GM19240 (cell line): ENCODE results near the gene NMUR2.

Experiments
- DNase-seq: peaks from one replicate; pipeline ENCODE4 v3.0.0; 2011; ENCODE audit warnings: low spot score; ENCODE audit not compliant: insufficient read length

The NMUR2 gene, protein sequence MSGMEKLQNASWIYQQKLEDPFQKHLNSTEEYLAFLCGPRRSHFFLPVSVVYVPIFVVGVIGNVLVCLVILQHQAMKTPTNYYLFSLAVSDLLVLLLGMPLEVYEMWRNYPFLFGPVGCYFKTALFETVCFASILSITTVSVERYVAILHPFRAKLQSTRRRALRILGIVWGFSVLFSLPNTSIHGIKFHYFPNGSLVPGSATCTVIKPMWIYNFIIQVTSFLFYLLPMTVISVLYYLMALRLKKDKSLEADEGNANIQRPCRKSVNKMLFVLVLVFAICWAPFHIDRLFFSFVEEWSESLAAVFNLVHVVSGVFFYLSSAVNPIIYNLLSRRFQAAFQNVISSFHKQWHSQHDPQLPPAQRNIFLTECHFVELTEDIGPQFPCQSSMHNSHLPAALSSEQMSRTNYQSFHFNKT

DNA sequence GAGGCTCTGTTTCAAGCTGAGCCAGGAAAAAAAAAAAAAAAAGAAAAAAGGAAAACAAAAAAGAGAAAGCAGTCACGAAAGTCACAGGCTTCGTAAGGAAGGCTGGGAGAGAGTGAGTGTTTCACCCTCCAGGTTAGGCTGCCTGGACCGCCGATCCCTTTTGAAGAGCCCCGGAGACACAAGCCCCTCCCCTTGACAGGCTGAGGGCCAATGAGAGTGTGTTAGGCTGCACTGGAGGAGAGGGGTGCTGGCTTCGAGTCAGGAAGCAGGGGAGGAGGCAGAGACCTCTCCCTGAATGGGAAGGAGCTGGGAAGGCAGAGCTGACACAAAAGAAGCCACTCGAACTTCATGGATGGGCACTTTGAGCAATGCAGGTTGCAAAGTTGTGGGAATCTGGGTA, at the start of gene NMUR2:
NMUR2 (minus strand) TSS at position 135 of the 400 bp plus-strand sequence. CDS start 166 bp downstream, outside the sequence.
- DNase-seq: no peak

DNA sequence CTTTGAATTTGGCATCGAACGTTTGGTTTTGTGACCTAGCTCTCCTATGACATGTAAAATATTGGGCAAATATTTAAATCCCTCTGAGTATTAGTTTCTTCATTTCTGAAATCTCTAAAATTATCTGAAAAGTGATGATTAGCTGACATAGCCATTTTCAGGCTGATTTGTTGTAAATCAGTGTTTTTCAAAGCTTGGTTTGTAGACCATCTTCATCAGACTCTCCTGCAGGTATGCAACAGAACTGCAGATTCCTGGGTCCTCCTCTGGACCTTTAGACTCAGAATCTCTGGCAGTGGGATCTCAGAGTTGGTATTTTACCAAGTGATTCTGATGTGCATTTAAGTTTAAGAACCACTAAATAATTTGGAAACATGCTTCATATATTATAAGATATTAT, 38.9 kb upstream of the NMUR2 start:
- no peak for DNase-seq

GRCh38 chr5:152439791-152440190, 34.7 kb upstream of the NMUR2 start:
- DNase-seq: no peak

- no peak for DNase-seq
Observed at GRCh38 chr5:152437866-152438265, 32.8 kb upstream of the NMUR2 start.

DNA sequence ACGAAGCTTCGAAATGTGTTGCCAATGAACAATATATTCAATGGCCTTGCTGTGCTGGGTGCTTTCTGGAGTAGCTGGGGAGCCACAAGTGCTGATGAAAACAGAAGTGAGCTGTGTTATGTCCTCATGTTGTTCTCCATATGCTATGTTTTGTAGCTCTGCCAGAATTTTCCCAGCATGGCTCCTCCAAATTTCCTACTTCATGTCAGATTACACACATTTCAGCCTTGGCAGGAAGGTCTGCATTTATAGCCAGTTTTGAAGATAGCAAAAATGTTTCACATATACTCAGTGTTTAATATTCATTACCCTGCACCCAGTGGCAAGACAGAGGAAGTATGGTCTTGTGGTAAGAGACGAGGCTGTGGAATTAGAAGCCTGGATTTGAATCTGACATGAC, 22.6 kb upstream of the NMUR2 start:
- DNase-seq: no peak

- no peak for DNase-seq
Observed at GRCh38 chr5:152425083-152425482, 20.0 kb upstream of the NMUR2 start.

DNA sequence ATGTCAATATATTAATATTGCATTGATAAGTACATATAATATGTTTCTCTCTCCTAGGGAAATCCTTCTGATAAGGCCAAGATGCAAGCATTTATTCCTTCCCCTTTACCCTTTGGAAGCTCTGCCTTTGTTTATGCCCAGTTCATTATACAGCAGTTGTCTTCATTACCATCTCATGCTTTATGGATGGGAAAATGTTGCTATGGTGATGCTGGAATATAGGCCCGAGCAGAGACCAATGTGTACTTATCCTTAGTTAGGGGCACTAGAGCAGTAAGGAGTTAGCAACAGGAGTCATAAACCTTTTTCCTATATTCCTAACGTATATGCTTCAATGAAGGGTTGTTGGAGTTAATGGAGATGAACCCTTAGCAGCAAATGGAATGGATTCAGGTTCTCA, 19.4 kb upstream of the NMUR2 start:
- DNase-seq: no peak

DNA sequence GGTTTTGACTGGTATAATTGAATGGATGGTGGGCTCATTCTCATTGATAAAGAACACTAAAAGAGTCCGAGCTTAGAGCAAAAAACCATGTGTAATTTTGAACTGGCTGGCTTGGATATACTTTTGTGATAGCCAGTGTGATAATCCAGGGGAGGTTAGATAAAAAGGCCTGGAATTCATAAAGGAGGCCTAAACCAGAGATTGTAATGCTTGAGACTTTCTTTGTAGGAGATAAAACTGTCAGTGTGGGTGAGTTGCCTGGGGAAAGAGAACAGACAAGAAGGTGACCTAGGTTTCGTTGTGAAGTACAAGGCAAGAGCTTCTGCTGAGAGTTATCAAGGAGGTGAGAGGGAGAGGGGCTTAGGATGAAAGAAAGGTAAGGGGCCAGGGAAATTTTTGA, 17.0 kb upstream of the NMUR2 start:
- DNase-seq: no peak

DNA sequence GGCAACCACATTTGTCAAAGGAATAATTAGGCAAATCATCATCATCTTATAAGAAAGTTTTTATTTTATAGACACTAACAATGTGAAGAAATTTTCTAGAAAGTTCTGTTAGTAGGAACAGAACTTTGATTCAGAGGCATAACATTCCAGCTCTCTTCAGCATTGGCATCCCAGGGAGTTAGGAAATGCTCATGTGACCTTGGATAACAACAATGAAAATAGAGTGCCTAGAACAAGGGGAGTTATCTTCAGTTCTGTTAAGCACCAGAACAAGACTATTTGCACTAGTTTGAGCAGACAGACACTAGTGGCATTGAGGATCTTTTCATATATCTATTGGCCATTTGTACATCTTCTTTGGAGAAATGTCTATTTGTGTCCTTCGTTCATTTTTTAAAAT, 7.0 kb upstream of the NMUR2 start:
- no peak for DNase-seq

DNA sequence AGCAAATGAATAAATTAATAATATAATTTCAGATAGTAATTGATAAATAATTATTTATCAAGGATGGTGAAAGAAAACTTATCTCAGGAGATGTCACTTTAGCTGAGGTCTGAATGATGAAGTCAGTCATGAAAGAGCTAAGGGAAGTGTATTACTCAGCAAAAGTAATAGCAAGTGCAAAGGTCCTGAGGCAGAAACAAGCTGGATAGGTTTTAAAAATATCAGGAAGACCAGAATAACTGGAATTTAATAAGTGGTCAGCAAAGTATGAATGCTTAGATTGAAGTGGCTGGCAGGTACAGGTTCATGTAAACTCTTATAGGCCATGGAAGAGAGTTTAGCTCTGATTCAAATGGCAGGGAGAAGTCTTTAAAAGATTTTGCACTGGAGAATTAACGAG, 1.0 kb upstream of the NMUR2 start:
- no peak for DNase-seq

GRCh38 chr5:152404494-152404893, 585 bp downstream of the NMUR2 start:
- no peak for DNase-seq

DNA sequence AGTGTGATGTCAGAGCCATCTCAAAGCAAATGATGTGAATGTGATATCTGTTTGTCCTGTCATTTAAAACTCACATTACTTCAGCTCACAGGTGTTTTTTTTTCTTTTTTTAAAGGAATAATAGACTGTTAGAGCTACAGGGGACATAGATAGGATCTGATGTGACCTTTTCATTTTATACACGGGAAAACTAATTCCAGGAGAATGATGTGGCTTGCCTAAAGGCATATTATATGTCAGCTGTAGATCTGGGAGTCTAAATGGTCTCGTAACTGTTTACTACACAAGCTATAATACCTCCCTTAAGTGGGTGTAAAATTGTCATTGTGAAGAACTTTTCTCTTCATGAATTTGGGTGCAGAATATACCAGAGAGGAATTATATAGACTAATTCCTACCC, 2.0 kb downstream of the NMUR2 start:
- no peak for DNase-seq

DNA sequence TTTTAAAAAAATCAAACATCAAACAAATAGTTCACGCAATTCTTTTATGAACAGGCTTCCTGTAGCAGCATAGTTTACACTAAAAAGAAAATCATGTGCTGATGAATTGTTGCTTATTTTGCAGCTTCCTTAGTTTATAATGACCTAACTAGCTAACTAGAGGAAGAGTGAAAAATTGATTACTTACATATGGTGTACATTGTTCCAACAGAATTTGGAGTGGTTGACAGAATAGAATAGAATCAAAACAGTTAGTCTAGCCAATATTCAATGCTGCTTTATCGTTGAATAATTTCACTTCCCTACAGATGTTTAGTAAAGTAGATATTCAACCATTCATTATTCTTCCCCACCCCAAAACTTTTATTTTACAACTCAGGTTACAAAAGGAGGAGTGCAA, 4.2 kb downstream of the NMUR2 start:
- DNase-seq: no peak

GRCh38 chr5:152397581-152397980, 7.5 kb downstream of the NMUR2 start:
- DNase-seq: peak; percentile 4

DNA sequence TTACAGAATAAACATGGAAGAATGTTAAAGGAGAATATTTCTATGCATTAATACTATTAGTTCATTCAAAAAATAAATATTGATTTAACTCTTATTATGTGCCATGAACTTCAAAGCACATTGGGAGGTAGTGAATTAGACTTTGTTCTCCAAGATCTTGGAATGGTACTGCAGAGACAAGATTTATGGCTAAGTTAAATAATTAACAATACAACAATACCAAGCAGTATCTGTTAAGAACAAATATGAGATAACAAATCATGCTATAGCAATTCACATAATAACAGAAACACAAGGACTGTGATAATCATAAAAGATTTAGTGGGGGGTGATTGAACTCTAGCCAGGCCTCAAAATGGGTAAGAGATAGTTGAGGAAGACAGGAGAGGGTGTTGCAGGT, 11.6 kb downstream of the NMUR2 start:
- no peak for DNase-seq

DNA sequence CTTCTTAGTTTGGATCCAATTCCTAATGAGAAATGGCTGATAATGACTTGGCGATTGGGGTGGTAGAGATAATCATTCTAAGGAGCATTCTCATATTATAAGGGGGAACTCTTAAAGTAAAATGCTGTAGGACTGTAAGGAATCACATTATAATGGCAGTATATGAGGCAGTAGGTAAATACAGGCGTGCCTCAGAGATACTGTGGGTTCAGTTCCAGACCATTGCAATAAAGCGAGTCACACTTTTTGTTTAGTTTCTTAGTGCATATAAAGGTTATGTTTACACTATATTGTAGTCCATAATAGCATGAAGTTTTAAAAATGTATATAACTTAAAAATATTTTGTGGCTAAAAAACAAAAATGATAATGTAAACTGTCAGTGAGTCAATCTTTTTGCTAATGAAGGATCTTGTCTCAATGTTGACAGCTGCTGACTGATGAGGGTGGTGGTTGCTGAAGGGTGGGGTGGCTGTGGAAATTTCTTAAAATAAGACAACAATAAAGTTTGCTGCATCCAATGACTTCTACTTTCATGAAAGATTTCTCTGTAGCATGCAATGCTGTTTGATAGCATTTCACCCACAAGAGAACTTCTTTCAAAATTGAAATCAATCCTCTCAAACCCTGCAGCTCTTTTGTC, 15.8 kb downstream of the NMUR2 start:
- no peak for DNase-seq

DNA sequence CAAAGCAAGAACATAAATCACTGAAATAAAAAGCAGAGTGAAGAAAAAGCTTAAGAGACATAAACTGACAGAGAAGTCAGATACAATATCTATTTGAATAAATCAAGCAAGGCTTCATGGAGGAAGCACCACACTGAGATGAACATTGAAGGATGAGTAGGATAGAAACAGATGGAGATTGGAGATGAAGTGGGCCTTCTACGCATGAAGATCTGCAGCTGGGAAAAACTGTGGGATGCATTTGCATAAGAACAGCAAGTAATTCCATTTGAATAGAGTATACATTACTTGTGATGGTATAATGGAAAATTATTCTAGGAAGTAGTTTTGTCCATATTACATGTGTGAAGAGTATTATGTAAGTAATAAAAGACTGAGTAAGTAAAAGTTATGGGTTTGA, 16.5 kb downstream of the NMUR2 start:
- DNase-seq: no peak

DNA sequence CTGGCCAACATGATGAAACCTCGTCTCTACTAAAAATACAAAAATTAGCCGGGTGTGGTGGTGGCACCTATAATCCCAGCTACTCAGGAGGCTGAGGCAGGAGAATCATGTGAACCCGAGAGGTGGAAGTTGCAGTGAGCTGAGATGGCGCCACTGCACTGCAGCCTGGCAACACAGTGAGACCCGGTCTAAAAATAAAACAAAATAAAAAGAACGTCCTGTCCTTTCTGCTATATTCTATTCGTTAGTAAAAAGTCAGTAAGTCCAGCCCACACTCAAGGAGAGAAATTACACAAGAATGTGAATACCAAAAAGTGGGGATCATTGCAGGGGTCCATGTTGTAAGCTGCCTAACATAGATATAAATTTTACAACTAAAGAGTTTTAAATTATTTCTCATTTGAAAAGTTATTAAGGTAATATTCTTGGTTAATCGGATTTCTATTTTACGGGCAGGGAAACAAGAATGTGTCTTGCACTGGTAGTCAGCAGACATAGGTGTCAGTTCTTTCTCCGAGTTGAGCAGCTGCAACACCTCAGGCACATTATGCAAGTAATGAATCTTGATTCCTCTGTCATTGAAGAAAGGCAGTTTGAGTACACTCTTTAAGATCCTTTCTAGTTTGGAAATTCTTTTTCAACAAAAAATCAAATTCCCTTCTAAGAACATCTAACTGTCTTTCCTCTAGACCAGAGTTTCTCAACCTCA, 24.5 kb downstream of the NMUR2 start:
- no peak for DNase-seq

GRCh38 chr5:152379331-152379730, 25.7 kb downstream of the NMUR2 start:
- no peak for DNase-seq

GRCh38 chr5:152378730-152379129, 26.3 kb downstream of the NMUR2 start:
- DNase-seq: no peak

DNA sequence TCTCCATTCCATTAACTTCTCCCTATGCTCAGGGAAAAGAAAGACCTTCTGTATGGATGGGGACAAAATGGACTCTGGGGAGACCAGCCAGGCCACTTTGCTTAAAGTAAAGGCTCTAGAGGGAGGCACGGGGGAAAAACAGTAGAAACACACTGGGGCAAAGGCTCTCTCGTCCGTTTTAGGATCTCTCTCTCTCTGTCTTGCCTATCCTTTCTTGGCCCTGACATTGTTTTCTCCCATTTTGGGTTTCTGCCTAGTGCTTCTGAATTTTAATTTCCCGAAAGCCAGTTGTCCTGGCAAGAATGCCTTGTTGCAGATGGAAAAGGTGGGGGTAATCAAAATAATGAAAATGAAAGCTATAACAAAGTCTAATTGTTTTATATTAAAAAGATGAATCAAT, 28.2 kb downstream of the NMUR2 start:
- DNase-seq: no peak

DNA sequence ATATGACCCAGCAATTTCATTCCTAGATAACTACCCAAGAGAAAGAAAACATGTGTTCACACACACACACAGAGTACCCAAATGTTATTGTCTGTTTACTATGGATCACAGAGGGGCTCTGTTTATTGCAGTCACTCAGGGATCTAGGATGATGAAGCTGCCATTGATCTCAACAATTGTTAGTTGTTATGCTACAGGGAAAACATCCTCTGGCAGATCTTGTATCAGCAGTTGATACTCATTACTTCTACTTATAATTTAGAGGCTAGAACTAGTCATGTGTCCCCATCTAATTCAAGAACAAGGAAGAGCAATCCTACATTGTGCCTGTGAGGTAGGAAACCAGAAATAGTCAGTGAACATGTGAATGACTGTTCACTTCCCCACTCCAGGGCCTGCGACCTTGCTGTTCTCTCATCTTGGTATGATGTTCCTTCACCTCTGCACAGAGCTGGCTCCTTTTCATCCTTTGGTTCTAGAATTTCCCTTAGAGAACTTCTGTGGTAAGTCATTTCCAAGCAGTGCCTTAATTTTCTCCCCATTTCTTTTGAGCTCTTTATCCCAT, 30.3 kb downstream of the NMUR2 start:
- DNase-seq: no peak
